K562 (cell line): ENCODE measurements around the gene ZNF180.

Experiments
- CCAR2 ChIP-seq: fragments of 200-400 bp; formaldehyde crosslinking; IDR thresholded peaks from 2 replicates; pipeline ENCODE4 v1.6.1; 2017; ENCODE audit warnings: mild to moderate bottlenecking, low read depth, low read length
- PBX2 ChIP-seq, 2 experiments: IDR thresholded peaks in 1 of 2; conservative IDR thresholded peaks in 1 of 2; 2 replicates each; pipeline ENCODE4 v1.6.1; 2016; ENCODE audit warnings: low read depth in 2 of 2, mild to moderate bottlenecking in 1 of 2, missing compliant biosample characterization in 1 of 2, missing genetic modification characterization in 1 of 2, moderate library complexity in 1 of 2
- POLR2AphosphoS5 ChIP-seq: IDR thresholded peaks from 2 replicates; pipeline ENCODE4 v1.6.1; 2011; ENCODE audit warnings: mild to moderate bottlenecking, low read depth, low read length, moderate library complexity; ENCODE audit not compliant: control insufficient read depth, insufficient read depth
- SMAD3 ChIP-seq: fragments of 450-650 bp; formaldehyde crosslinking; conservative IDR thresholded peaks from 2 replicates; pipeline ENCODE4 v1.4.0; 2020; ENCODE audit warnings: mild to moderate bottlenecking
- TAF15 ChIP-seq: fragments of 200-400 bp; formaldehyde crosslinking; IDR thresholded peaks from 2 replicates; pipeline ENCODE4 v1.6.1; 2017; ENCODE audit warnings: mild to moderate bottlenecking, low read depth, low read length, moderate library complexity
- TAF7 ChIP-seq: fragments of 450-650 bp; IDR thresholded peaks from 2 replicates; pipeline ENCODE4 v1.6.1; 2016; ENCODE audit warnings: missing genetic modification characterization, missing compliant biosample characterization
- ZNF57 ChIP-seq: fragments of 450-650 bp; formaldehyde crosslinking; IDR thresholded peaks from 2 replicates; pipeline ENCODE4 v1.4.0; 2020; ENCODE audit warnings: mild to moderate bottlenecking, moderate library complexity
- TF ChIP-seq, protein P1 (sequence below), 3 experiments: IDR thresholded peaks in 2 of 3; conservative IDR thresholded peaks in 1 of 3; 2 replicates each; pipeline ENCODE4 v1.5.1; 2011 to 2012; ENCODE audit warnings: low read length in 3 of 3, mild to moderate bottlenecking in 3 of 3, control low read depth in 2 of 3, improper control_type of control experiment in 1 of 3, inconsistent platforms in 1 of 3, low read depth in 1 of 3, mixed read lengths in 1 of 3, moderate library complexity in 1 of 3; ENCODE audit not compliant: insufficient read depth in 2 of 3

DNA sequence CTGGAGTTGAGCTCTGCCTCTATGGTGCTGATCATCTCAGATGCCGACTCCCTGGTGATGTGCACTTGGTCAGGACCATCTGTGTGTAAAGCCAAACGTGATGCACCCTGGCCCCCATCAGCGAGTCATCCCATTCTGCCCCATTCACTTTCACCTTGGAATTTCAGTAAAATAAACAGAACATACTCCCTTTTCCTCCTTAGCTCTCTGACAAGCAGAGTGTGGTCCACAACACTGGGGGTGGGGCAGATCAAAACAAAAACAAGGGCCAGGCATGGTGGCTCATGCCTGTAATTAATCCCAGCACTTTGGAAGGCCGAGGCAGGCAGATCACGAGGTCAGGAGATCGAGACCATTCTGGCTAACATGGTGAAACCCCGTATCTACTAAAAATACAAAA is 16.8 kb upstream of the ZNF180 start:
- TF ChIP-seq, protein P1, sequence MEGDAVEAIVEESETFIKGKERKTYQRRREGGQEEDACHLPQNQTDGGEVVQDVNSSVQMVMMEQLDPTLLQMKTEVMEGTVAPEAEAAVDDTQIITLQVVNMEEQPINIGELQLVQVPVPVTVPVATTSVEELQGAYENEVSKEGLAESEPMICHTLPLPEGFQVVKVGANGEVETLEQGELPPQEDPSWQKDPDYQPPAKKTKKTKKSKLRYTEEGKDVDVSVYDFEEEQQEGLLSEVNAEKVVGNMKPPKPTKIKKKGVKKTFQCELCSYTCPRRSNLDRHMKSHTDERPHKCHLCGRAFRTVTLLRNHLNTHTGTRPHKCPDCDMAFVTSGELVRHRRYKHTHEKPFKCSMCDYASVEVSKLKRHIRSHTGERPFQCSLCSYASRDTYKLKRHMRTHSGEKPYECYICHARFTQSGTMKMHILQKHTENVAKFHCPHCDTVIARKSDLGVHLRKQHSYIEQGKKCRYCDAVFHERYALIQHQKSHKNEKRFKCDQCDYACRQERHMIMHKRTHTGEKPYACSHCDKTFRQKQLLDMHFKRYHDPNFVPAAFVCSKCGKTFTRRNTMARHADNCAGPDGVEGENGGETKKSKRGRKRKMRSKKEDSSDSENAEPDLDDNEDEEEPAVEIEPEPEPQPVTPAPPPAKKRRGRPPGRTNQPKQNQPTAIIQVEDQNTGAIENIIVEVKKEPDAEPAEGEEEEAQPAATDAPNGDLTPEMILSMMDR (IDR thresholded peaks at IDR 0.05 in 2 of 3, conservative IDR thresholded peaks at IDR 0.05 in 1 of 3; ENCODE audit: insufficient read depth in 2 of 3, low read depth in 1 of 3, low read length in 3 of 3) = no peak
- no peak for TF ChIP-seq POLR2AphosphoS5
- TF ChIP-seq TAF7 (tag) = no peak
- no peak for TF ChIP-seq PBX2 (CRISPR knock-in tag; IDR thresholded peaks at IDR 0.05; ENCODE audit: low read depth)
- no peak for TF ChIP-seq PBX2 (tag; conservative IDR thresholded peaks at IDR 0.05; ENCODE audit: low read depth)
- no peak for TF ChIP-seq CCAR2
- TF ChIP-seq ZNF57 = no peak
- TF ChIP-seq TAF15 = no peak
- no peak for TF ChIP-seq SMAD3
